ENCODE measurements around the gene CCNJL. TPM values are rescaled to one million over a fixed set of nuclear protein-coding genes. Genes with fewer than 3 reads are reported as not detected.

Gene CCNJL
- total and polyA plus RNA-seq, 12 donors = 1.2 to 10.6 (median 4.3) TPM

DNA sequence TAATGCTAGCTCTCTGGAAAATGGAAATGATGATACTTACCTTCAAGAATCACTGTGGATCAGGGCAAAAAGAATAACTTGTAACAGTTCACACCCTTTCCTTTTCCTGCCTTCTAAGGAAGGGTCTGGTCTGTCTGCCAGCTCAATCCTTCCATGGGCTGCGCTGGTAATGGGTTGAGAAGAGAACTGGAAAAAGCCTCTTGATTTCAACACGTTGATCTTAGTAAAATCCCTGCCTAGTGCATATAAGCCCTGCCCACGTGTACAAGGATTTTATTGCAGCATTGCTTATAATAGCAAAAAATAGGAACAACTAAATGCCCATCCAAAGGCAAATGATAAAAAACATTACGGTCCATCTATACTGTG is 37.6 kb upstream of the CCNJL start:
- Histone ChIP-seq H3K27me3 (no peaks in the 10 kb centered on the region), H3K9me3 (replicated peaks in 1 of 3) (no peaks in the 10 kb centered on the region), H3K36me3 (replicated peaks in 1 of 2) (no peaks in the 10 kb centered on the region), H3K4me3 (no peak overlapping the region), H3K4me1 (replicated peaks in 1 of 2) (peaks cover 0 to 3% of the 10 kb centered on the region in 2 donors), H3K27ac (no peak overlapping the region)
- TF ChIP-seq, protein P1, sequence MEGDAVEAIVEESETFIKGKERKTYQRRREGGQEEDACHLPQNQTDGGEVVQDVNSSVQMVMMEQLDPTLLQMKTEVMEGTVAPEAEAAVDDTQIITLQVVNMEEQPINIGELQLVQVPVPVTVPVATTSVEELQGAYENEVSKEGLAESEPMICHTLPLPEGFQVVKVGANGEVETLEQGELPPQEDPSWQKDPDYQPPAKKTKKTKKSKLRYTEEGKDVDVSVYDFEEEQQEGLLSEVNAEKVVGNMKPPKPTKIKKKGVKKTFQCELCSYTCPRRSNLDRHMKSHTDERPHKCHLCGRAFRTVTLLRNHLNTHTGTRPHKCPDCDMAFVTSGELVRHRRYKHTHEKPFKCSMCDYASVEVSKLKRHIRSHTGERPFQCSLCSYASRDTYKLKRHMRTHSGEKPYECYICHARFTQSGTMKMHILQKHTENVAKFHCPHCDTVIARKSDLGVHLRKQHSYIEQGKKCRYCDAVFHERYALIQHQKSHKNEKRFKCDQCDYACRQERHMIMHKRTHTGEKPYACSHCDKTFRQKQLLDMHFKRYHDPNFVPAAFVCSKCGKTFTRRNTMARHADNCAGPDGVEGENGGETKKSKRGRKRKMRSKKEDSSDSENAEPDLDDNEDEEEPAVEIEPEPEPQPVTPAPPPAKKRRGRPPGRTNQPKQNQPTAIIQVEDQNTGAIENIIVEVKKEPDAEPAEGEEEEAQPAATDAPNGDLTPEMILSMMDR (IDR thresholded peaks at IDR 0.05) = no peak
- TF ChIP-seq POLR2A (IDR thresholded peaks at IDR 0.05) = no peak
- intact Hi-C loops (cut with DNase I) = loop anchor here in 1 of 2 donors (5.0 kb wide), 1 partner anchor 328 kb away; no protein-coding TSS in a partner anchor
- 75 to 82% (median 79%) methylated on average over 4 of the region's 4 CpGs for WGBS, 4 donors
- DNase-seq = no peak

DNA sequence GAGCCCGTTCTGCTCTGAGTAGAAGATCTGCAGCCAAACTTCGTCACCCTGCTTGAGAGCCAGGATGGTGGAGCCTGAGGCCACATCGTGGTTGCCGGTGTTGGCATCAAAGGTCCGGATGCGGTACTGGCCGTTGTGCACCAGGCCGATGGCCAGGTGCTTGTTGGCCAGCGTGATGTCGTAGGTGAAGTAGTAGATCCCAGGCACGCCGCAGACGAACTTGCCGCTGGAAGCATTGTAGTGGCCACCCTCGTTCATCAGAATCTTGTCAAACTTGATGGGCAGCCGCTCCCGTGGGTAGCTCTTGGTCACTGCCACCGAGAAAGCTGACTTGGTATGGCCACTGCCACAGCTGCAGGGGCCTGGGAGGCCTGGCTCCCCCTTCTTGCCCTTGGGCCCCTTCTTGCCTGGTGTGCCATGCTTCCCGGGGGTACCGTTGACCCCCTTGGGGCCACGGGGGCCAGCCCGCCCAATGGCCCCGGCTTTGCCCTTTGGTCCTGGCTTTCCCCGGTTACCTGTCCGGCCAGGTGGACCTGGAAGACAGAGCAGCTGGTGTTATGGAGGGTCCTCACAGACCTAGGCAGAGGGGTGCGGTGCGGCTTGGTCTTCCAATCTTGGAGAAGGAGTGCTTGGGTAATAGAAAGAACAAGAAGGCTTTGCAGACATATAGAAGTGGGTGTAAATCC is 37.0 kb upstream of the CCNJL start:
- peaks cover 0 to 6% of the 10 kb centered on the region in 2 donors for H3K4me1 ChIP-seq (replicated peaks in 1 of 2)
- intact Hi-C loops (cut with DNase I) = loop anchor here in 1 of 2 donors (5.0 kb wide), 1 partner anchor 327 kb away; no protein-coding TSS in a partner anchor
- TF ChIP-seq, protein P1 (IDR thresholded peaks at IDR 0.05) = no peak
- no peak for TF ChIP-seq POLR2A (IDR thresholded peaks at IDR 0.05)

DNA sequence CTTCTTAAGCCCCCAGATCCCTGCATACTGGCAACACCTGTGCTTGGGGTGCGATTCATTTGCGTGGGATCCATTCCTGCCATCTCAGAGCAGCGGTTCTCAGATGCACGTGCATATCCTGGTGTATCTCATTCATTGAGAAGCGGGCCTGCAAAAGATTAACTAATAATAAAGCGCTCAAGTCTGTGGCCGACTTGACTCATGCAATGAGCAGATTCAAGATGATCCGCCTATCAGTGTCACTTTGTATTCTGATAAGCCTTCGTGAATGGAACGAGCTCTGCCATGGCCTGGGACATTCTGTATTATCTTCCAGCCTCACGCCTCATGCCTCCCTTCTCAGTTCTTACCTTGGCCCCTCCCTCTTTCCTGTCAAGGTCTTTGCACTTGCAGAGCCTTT is 35.7 kb upstream of the CCNJL start:
- no peak for DNase-seq
- Histone ChIP-seq H3K4me3 (no peak overlapping the region), H3K36me3 (replicated peaks in 1 of 2) (no peaks in the 10 kb centered on the region), H3K27me3 (no peaks in the 10 kb centered on the region), H3K9me3 (replicated peaks in 1 of 3) (no peaks in the 10 kb centered on the region), H3K27ac (no peak overlapping the region), H3K4me1 (replicated peaks in 1 of 2) (peaks cover under 1 to 7% of the 10 kb centered on the region in 2 donors)
- 76 to 79% (median 77%) methylated on average over 11 of the region's 11 CpGs for WGBS, 4 donors
- intact Hi-C loops (cut with DNase I) = loop anchor here in 1 of 2 donors (5.0 kb wide), 1 partner anchor 326 kb away; no protein-coding TSS in a partner anchor
- TF ChIP-seq, protein P1 (IDR thresholded peaks at IDR 0.05) = no peak
- no peak for TF ChIP-seq POLR2A (IDR thresholded peaks at IDR 0.05)

More for the DNA sequence above, 37.0 kb upstream of the CCNJL start:
- no peaks in the 10 kb centered on the region for H3K36me3 ChIP-seq (replicated peaks in 1 of 2)
- H3K4me3 ChIP-seq = no peak overlapping the region
- 93 to 97% (median 95%) methylated on average over 14 to 27 of the region's 27 CpGs for WGBS, 4 donors
- H3K27me3 ChIP-seq = no peaks in the 10 kb centered on the region
- H3K27ac ChIP-seq = no peak overlapping the region
- no peak for DNase-seq
- H3K9me3 ChIP-seq (replicated peaks in 1 of 3) = no peaks in the 10 kb centered on the region

DNA sequence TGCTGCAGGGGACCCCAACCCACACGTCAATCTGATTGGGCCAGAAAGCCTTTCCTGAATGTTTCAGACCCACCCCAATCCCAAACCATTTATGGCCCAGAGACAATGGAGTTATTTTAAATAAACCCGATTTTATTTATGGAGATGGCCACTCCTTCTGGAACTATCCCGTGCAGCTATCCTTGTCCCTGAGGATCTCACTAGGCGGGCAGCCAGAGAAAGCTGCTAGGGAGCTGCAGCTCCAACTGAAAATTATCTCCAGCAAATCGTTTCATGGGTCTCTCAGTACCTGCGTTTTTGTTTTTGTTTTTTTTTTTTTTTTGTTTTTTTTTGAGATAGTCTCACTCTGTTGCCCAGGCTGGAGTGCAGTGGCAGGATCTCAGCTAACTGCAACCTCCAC is 35.1 kb upstream of the CCNJL start:
- 43 to 54% (median 46%) methylated on average over 6 of the region's 6 CpGs for WGBS, 4 donors
- Histone ChIP-seq H3K27me3 (no peaks in the 10 kb centered on the region), H3K27ac (no peak overlapping the region), H3K9me3 (replicated peaks in 1 of 3) (no peaks in the 10 kb centered on the region), H3K36me3 (replicated peaks in 1 of 2) (no peaks in the 10 kb centered on the region), H3K4me1 (replicated peaks in 1 of 2) (peaks cover 5 to 12% of the 10 kb centered on the region in 2 donors), H3K4me3 (no peak overlapping the region)
- intact Hi-C loops (cut with DNase I) = loop anchor here in 1 of 2 donors (5.0 kb wide), 1 partner anchor 325 kb away; no protein-coding TSS in a partner anchor
- TF ChIP-seq, protein P1 (IDR thresholded peaks at IDR 0.05) = no peak
- no peak for TF ChIP-seq POLR2A (IDR thresholded peaks at IDR 0.05)
- peak in 1 of 7 donors; percentile 24 for DNase-seq
